Epithelial cell of proximal tubule (primary cell): ENCODE results near the gene LDLRAD4. TPM values are rescaled to one million over a fixed set of nuclear protein-coding genes. Genes with fewer than 3 reads are reported as not detected.

ENCODE experiments used
- DNase-seq: peaks from one replicate; pipeline ENCODE4 v3.0.0-alpha.2; 2011; ENCODE audit warnings: low read depth
- H3K4me3 ChIP-seq: 2 replicates; pipeline ENCODE4 v1.5.1; 2011; ENCODE audit warnings: low read depth, mild to moderate bottlenecking, low read length
- total RNA-seq: library from RNA; depleted of rRNA; stranded (reverse); fragments of >200 nt; gene quantifications from 2 replicates; pipeline ENCODE4 v1.2.3, GENCODE V29; 2015
- TF ChIP-seq, protein P1 (sequence below): conservative IDR thresholded peaks from 2 replicates; pipeline ENCODE4 v1.5.1; 2012; ENCODE audit warnings: low read depth, mild to moderate bottlenecking, low read length

Gene LDLRAD4
- total RNA-seq, 1 donor from 2014 or later = under 0.01 TPM

DNA sequence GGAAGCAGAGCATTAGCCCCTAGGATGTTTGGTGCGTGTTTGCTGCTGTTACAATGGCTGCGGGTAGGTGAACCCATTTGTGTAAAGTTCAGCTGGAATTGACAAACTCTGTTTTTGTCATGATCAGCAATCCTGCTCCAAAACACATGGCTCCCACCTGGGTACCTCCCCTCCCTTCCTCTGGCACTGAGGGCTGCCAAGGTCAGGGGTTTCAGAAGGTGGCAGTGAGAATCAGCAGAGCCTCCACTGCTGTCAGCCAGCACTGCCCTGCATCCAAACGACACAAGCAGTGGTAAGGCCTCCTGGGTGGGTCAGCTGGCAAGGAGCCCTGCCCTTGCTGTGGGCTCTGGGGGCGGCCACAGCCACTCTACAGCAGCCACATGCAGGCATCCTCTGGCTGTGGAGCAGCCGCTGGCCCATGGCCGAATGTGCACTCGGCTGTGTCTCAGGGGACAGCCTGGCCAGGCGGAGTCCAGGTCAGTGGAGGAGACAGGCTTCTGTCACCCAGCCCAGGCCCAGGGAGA lies 32.8 kb upstream of the LDLRAD4 start:
- DNase-seq = no peak
- TF ChIP-seq, protein P1, sequence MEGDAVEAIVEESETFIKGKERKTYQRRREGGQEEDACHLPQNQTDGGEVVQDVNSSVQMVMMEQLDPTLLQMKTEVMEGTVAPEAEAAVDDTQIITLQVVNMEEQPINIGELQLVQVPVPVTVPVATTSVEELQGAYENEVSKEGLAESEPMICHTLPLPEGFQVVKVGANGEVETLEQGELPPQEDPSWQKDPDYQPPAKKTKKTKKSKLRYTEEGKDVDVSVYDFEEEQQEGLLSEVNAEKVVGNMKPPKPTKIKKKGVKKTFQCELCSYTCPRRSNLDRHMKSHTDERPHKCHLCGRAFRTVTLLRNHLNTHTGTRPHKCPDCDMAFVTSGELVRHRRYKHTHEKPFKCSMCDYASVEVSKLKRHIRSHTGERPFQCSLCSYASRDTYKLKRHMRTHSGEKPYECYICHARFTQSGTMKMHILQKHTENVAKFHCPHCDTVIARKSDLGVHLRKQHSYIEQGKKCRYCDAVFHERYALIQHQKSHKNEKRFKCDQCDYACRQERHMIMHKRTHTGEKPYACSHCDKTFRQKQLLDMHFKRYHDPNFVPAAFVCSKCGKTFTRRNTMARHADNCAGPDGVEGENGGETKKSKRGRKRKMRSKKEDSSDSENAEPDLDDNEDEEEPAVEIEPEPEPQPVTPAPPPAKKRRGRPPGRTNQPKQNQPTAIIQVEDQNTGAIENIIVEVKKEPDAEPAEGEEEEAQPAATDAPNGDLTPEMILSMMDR = no peak
- no peak overlapping the region for H3K4me3 ChIP-seq

DNA sequence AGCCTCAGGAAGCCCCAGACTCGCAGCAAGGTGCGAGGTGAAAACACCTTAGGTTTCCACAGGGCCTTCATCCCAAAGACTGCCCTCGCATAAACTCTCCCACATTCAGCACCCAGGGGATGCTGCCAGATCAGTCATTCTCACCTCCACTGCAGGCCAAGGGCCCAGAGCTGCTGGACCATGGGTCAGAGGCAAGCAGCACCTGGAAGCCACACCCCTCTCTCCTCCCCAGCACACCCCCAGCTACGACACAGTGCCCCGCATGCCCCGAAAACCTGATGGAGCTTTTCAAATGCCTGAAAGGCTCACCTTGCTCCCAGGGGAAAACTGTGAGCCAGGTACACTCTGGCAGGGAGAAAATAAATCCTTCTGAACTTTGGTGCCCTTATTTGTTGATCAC lies 31.9 kb upstream of the LDLRAD4 start:
- TF ChIP-seq, protein P1 = no peak
- no peak overlapping the region for H3K4me3 ChIP-seq
- no peak for DNase-seq

DNA sequence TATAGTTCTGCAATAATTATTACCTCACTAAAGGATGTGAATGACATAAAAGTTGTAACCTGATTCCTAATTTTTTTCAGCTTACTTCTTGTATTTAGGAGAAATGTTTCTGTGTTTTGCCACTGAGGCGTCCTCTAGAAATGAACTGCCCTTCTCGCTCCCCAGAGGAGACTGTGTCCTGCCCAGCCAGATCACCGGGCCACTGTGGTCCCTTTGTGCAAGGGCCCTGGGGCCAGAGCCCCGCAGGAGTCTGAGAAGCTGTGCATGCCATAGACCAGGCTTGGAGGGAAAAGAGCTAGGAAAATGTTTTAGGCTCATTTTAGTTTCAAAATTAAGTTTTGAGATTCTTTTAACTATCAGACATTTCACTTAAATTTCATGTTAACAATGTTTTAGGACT lies 31.1 kb upstream of the LDLRAD4 start:
- H3K4me3 ChIP-seq = no peak overlapping the region
- DNase-seq = no peak
- TF ChIP-seq, protein P1 = no peak

DNA sequence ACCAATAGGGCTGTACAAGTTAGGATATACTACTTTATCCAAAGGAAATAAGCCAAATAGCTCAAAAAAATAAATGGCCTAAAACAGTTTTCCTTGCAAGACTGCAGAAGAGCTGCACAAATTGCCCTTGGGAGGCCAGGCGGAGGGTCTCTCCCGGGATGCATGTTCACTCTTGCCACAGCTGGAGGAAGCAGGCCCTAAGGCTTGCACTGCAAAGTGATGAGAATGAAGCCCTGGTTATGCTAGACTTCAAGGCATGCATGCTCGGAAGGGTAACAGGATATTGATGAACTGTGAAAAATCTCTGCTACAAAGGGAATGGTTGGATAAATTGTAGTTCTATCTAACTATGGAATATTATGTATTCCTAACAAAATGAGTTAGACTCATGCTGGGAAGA lies 27.5 kb upstream of the LDLRAD4 start:
- no peak overlapping the region for H3K4me3 ChIP-seq
- TF ChIP-seq, protein P1 = no peak
- no peak for DNase-seq

DNA sequence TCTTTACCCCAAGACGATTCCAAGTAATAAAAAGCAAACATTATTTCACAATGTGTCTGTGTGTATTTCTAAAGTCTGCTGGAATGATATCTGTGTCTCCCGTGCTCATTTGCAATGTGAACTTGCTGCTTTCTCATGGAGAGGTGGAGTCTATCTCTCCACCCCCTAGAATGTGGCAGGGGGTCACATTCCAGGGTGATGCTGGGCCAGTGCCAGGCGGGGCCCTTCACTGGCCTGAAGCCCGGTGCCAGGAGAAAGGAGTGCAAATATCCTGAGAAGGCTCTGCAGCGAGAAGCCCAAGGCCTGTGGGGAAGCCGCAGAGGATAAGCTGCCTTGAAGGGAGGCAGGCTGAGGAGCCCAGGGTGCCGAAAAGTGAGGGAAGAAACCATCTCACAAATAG lies 26.8 kb upstream of the LDLRAD4 start:
- no peak overlapping the region for H3K4me3 ChIP-seq
- TF ChIP-seq, protein P1 = no peak
- DNase-seq = no peak

DNA sequence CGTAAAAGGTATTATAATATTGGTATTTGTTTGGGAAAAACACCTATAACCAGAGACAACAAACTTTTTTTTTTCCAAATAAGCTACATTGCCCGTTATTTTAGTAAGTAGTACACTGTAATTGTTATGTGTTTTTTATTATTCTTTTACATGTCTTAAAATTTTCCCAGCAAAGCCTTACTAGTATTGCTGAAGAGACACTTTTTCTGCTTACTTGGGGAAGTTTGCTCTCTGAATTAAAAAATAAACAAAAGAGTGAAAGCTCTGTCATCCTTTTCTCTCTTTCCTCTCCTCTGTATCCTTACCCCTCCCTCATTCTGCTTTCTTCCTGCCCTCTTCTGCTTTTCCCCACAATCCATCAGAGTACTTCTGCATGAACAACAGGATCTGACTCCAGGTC lies 25.6 kb upstream of the LDLRAD4 start:
- no peak overlapping the region for H3K4me3 ChIP-seq
- no peak for DNase-seq
- TF ChIP-seq, protein P1 = no peak

DNA sequence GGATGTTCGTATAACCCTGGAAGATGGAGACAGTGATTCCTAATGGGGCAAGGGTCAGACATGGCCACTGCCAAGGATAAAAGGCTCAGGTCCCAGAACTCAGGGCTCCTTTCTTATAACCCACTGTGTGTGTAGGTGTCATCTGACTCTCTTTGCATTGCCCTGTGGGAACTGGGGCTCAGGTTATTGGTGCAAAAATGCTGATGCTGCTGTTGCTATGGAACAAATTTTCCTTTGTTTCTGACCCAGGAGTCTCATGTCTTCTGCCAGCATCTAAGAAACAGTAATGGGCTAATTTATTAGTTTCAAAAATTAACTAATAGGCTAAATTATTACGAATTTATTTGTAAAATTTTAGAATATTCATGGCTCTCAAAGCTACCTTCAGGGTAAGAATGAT lies 24.3 kb upstream of the LDLRAD4 start:
- no peak for DNase-seq
- H3K4me3 ChIP-seq = no peak overlapping the region
- TF ChIP-seq, protein P1 = no peak
